Left ventricle myocardium superior (tissue), 1 donor: Measurements from ENCODE around the gene TRAPPC11. TPM values are rescaled to one million over a fixed set of nuclear protein-coding genes. Genes with fewer than 3 reads are reported as not detected.
"Not testable (repeated sequence)": the region's sequence is repeated elsewhere in the genome, so short reads cannot be mapped to it uniquely, and the experiment has no call there.

ENCODE experiments used
- ATAC-seq: fragments of 200-7000 bp; cut with Tn5 transposase; one replicate; pipeline ENCODE4 v1.9.1; 2020; ENCODE audit warnings: mild to moderate bottlenecking, moderate library complexity
- DNase-seq: peaks from one replicate; pipeline ENCODE4 v3.0.0-alpha.2; 2020
- intact Hi-C: fragments of 100-400 bp; cut with micrococcal nuclease; formaldehyde crosslinking; loops from one replicate; pipeline ENCODE4 v1.11.0; 2022
- long read RNA-seq: library from polyadenylated mRNA; unstranded; transcript quantifications from one replicate; pipeline ENCODE4 v2.0.0, GENCODE V29; 2021
- total RNA-seq: library from RNA; stranded (reverse); fragmentation: NEBNext Ultra II Directional; extraction: Animal tissue kit (Norgen Biotek cat#: 25700); gene quantifications from one replicate; pipeline ENCODE4 v1.2.1, GENCODE V29; 2021
- donor health status: DM: no; HTN: yes; CAD: no; lungs with severe emphysema.

Gene TRAPPC11
- total RNA-seq, result 17.0 TPM
- long read RNA-seq, full-length matches to known transcripts, result 6 of 17 reads
- long read RNA-seq, partial matches to known transcripts, result 8 of 17 reads
- long read RNA-seq, other reads (novel, unspliced or antisense), result 3 of 17 reads

DNA sequence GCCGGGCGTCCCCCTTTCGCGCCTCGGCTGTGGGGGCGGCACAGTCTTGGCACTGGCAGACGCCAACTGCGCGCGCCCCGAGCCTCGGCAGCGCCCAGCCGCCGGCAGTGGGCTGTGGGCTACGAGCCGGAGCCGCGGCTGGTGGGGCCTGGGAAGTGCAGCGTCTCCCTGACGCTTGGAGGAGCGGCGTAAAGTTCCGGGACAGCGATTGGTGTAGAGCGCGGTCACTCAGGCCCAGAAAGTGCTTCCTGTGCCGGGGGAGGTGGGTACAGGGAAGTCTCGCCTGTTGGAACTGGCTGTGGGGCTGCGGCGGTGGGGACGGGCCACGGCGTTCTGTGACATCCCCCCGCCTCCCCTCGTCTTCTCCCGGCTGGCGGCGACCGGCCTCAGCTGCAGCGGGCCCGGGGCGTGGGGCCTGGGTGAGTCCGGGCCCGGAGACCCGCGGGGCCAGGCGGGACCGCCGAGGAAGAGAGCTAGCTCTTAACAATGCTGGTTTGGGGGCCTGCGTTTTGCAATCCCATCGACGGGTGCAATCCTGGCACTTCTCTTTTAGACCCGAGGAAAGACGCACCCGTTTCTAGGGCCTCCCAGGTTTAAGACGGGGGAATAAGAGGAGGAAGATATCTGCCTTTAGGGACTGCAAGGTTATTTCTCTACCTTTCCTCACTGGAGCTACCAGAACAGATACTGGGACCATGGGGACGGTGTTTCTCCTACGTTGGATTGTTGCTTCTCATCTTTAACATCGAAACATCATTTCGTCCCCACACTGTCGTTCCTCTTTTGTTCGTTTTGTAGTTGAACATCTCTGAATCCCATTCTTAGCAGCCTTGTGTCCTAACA is at the start of gene TRAPPC11, which contains the start of gene RWDD4:
TRAPPC11 (plus strand) TSS at position 265 of the 843 bp plus-strand sequence. CDS start 4,575 bp downstream, outside the sequence.
RWDD4 (minus strand) TSS at position 157 of the 843 bp plus-strand sequence. CDS start 233 bp downstream, outside the sequence.
- intact Hi-C loops, result no loop called here
- ATAC-seq, result peak; percentile 100
- DNase-seq, result peak; percentile 98

DNA sequence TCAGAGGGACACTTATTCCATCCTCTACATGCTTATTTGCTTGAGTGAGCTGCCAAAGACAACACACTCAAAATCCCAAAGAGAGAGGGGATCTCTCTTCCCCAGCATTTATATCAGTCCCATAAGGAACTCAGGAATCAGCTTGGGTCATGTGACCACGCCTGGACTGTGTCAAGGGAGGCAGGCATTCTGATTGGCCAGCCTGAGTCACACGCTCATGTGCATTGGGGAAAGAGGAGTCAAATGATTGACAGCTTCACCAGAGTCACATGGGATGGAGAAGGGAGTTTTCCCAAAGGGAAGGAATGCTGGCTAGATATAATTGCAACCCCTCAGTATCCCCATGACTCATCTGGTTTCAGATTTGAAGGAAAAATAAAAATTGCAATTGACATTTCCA is 49.1 kb upstream of the TRAPPC11 start:
- intact Hi-C loops, result no loop called here
- ATAC-seq (peak; percentile 23), DNase-seq (no peak)

DNA sequence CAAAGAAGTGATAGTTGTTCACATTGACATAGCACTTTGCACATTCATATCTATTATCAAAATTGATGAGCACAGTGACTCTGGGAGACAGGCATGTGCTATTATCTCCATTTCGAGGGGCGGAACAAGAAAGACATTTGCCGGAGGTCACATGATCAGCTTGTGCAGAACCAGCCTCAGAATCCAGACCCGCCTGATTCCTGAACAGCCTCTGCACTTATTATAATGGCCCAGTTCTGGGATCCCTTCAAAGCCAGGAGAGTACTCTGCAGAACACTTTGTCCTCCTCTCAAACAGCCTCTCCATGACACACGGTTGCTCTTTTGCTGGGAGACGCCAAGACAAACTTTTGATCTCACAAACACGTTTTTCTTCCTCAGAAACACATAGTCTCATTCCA is 48.5 kb upstream of the TRAPPC11 start:
- ATAC-seq (no peak), DNase-seq (no peak)
- intact Hi-C loops, result no loop called here

DNA sequence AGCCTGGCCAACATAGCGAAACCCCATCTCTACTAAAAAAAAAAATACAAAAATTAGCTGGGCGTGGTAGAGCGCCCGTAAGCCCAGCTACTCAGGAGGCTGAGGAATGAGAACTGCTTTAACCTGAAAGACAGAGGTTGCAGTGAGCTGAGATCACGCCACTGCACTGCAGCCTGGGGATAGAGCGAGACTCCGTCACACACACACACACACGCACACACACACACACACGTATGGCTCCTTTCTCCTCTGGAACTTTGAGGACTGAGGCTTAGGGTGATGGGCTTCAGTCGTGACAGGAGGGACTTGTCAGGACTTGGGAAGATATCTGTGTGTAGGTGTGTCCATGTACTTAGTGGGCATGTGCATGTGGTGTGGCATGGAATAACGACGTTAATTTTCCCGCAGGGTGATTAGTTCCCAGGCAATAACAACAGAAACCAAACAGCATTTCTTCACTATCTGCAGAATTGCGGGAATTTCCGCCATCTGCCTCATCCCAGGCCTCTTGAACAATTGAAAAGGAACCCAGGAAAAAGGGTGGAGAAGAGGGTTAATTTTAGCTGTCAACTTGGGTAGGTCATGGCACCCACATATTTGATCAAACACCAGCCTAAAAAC is 47.8 kb upstream of the TRAPPC11 start:
- intact Hi-C loops, result no loop called here
- no peak for ATAC-seq
- no peak for DNase-seq

DNA sequence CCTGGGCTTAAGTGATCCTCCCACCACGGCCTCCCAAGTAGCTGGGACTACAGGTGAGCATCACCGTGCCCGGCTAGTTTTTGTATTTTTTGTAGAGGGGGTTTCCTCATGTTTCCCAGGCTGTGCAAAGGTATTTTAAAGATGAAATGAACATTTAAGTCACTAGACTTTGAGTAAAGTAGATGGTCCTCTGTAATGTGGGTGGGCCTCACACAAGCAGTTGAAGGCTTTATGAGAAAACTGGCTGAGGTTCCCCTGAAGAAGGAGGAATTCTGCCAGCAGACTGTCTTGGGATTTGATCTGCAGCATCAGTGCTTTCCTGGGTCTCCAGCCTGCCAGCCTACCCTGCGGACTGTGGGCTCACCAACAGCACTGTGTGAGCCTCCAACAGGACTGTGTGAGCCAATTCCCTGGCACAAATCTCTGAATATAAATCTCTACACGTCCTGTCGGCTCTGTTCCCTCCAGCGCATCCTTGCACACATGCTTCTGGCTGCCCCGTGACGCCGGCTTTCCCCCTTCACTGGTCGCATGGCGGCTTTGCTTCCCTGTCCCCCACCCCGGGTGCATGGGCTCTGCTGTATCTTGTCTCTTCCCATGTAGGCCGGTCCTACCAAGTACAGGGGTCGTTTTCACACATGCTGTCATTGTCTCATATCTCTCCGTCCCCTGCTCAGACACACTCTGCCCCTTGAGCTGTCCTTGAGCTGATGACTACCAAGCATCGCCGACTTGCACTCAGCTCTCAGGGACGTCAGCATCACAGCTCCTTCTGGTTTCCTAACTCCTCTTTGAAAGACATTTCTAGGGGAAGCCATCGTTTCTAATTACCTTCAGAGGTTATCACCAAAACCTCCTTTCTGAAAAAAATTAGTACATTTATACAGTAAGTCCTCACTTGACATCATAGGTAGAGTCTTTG is 46.5 kb upstream of the TRAPPC11 start:
- ATAC-seq (no peak), DNase-seq (no peak)
- intact Hi-C loops, result no loop called here

DNA sequence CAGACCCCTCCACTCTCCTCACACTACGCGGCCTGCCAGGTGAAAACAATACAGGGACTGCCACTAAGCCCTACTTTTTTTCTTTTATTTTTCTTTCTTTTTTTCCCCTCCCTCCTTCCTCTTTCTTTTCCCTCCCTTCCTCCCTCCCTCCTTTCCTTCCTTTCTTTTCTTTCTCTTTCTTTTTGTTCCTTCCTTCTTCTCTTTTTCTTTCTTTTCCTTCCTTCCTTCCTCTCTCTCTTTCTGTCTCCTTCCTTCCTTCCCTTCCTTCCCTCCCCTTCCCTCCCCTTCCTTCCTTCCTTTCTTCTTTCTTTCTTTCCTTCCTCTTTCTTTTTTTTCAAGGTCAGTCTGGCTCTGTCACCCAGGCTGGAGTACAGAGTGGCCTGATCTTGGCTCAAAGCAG is 42.0 kb upstream of the TRAPPC11 start:
- ATAC-seq, result no peak
- DNase-seq, result no peak
- intact Hi-C loops, result no loop called here

DNA sequence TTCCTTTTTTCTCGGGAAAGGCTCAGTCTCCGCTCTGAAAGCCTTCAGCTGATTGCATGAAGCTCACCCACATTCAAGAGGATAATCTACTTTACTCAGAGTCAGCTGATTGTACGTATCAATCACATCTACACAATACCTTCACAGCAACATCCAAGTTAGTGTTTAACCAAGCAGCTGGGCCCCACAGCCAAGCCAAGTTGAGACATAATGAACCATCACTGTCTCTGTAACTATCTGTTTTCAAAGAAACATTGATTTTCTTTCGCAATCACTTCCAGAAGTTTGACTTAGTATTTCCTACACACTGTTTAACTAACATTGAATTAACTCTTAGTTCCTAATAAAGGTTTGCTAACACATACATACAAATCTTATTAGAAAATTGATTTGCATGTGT is 40.4 kb upstream of the TRAPPC11 start:
- no peak for DNase-seq
- intact Hi-C loops, result no loop called here
- no peak for ATAC-seq

DNA sequence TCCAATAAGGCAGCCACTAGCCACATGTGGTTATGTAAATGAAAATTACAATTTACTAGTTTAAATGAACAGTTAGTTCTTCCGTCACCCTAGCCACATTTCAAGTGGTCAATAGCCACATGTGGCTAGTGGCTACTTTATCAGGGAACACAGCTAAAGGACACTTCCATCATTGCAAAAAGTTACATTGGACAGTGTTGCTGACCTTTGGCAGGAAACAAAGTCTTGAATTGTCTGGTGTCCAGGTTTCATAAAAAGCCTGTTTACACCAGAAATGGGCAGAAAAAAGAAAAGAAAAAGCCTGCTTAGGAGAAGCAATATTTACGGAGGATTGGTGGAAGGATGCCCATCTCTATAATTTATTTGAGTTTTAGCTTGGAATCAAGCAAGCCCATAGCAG is 38.7 kb upstream of the TRAPPC11 start:
- no peak for ATAC-seq
- DNase-seq, result no peak
- intact Hi-C loops, result no loop called here

DNA sequence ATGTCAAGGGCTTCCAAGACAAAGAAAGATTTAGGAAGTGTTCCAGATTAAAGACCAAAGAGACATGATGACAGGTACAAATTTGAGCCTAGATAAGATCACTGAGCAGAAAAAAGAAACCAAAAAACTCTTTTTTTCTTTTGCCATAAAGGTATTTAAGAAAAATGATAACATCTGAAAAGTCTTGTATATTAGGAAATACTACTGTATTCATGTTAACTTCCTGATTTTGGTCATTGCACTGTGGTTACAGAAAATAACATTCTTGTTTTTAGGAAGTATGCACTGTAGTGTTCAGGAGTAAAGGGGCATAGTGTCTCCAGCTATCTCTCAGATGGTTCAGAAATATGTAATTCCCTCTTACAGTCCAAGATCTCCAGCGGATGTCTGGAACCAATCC is 37.2 kb upstream of the TRAPPC11 start:
- no peak for DNase-seq
- intact Hi-C loops, result no loop called here
- no peak for ATAC-seq

DNA sequence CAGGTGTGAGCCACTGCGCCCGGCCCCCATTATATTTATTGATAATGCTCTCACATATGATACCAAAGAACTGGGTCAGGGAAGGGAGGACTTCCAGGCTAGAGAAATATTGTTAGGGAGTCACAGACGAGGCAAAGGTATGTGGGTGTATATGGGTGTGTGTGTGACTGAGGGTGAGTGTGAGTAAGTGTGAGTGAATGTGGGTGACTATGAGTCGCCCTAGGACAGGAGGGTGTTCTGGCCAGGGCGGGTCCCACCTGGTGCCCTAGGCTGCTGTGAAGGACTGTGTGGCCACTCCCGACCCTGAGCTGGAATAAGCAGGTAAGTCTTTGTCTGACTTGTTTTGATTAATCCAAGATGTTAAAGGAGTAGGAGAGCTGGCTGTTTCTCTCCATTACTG is 34.5 kb upstream of the TRAPPC11 start:
- ATAC-seq, result no peak
- intact Hi-C loops, result no loop called here
- DNase-seq, result no peak

DNA sequence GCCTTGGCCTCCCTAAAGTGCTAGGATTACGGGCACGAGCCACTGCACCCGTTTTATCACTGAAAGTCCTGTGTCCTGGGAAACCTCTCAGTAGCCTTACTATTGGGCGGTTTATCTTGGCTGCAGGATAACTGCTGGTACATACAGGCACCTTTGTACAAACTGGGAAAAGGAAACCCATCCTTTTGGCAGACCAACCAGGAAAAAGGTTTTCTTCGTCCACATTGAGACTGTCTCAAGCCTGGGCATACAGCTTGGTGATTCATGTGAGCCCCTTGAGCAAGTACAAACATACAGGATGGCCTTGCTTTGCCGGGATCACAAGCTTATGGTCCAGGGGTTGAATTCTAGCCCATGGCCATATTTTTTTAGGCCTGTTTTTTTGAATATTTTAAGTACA is 32.9 kb upstream of the TRAPPC11 start:
- ATAC-seq (no peak), DNase-seq (no peak)
- intact Hi-C loops, result no loop called here

DNA sequence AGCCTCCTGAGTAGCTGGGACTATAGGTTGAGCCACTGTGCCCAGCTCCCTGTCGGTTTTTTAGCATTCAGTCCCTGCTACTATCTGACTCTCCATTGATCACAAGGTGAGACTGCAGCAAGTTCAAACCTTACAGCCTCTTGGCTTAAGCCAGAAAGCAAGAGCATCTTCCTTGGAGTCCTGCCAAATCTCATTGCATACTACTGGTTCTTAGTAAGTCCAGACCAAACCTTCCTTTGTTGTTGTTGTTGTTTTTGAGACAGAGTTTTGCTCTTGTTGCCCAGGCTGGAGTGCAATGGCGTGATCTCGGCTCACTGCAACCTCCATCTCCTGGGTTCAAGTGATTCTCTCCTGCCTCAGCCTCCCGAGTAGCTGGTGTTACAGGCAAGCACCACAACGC is 31.8 kb upstream of the TRAPPC11 start:
- intact Hi-C loops, DNase-seq, ATAC-seq: not testable (repeated sequence)

DNA sequence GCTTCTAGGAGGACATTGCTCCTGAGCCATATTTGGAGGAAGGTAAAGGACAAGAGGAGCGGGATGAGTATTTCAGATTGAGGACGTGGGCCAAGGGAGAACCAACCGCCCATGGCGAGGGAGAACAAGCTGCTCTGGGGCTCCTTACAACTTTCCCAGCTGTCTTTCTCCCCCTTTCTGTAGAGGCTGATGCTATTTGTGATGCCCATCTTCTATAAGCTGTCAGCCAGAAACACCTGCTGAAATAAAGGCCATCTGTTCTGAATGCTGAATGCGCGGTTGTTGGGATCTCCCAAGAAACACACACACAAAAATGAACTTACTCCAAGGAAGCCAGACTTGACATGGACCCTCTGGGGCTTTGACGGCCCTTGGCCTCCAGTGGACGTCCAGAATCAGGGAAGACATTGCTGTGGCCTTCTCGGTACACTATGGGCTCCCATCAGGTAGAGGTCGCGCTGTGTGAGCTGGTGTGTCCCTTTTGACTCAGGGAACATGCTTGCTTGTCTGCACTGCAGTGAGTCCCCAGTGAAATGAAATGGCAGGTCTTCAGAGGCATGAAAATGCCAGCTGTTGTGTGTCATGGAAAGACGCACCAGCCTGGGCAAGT is 31.0 kb upstream of the TRAPPC11 start:
- intact Hi-C loops, result no loop called here
- ATAC-seq (no peak), DNase-seq (no peak)

DNA sequence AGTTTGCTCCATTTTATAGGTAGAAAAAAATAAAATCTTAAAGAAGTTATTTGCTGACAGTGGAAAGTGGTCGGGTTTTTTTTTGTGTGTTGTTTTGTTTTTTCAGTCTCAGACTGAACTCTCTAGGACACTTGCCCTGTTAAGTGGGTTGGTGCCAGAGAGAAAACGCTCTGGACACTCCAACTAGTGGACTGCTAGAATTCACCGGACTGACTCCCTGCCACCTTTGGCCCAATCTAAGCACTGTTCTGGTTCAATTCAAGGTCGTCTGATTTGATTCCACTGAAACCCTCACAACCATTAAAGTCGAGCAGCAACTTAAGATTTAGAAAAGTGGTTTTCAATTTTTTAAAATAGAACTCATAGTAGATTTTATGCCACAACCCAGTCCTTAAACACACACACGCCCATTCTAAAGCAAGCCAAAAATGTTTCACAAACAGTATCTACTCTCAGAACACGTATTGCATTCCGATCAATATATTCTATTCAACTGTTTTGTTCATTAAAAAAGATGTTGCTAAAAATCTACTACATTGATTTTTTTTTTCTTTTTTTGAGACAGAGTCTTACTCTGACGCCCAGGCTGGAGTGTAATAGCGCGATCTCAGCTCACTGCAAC is 27.4 kb upstream of the TRAPPC11 start:
- intact Hi-C loops, result no loop called here
- no peak for ATAC-seq
- no peak for DNase-seq

DNA sequence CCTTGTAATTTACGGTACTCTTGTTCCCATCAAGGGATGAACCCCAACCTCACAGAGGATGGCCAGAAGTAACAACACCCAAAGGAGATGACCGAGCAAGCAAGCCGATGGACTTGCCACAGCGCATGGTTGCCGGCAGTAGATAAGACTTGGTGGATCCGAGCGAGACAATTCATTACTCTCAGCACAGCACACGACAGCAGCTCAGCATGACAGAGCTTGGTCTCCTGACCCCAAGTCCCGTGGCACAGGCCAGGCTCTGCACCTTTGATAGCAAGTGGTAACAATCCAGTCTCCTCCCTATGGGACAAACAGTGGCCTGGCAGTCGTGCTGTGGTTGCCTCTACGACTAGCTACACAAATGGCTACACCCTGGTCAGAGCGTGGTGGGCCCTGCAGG is 26.4 kb upstream of the TRAPPC11 start:
- intact Hi-C loops, result no loop called here
- no peak for ATAC-seq
- no peak for DNase-seq

DNA sequence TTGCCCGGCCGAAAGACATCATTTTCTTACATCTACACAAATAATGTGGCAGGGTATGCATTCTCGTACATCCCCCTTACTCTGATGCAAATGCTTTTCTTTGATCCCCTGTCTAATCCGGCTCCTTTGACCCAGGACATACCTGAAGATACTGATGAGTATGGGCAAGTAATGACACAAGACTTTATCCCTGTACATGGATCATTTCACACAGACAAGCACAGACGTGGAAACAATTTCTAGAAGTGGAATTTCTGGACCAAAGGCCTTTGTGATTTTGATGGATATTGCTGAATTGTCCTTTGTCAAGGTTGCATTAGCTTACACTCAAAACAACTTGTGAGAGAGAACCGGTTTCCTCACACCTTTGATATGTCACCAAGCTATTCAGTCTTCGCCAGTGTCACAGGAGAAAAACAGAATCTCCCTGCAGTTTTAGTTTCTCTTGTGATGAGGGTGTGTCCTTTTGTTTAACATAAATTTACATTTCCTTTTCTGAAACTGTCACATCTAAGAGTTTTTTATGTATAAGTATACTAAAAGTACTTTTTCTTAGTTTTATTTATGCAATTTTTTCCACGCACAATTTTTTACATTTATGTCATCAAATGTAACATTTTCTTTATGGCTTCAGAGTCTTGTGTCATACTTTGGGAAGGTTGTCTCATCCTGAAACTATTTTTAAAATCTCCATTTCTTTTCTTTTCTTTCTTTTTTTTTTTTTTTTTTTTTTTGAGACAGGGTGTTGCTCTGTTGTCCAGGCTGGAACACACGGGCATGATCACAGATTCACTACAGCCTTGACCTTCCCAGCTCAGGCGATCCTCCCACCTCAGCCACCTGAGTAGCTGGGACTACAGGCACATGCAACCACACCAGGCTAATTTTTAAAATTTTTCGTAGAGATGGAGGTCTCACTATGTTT is 25.4 kb upstream of the TRAPPC11 start:
- intact Hi-C loops, result no loop called here
- ATAC-seq (no peak), DNase-seq (no peak)

DNA sequence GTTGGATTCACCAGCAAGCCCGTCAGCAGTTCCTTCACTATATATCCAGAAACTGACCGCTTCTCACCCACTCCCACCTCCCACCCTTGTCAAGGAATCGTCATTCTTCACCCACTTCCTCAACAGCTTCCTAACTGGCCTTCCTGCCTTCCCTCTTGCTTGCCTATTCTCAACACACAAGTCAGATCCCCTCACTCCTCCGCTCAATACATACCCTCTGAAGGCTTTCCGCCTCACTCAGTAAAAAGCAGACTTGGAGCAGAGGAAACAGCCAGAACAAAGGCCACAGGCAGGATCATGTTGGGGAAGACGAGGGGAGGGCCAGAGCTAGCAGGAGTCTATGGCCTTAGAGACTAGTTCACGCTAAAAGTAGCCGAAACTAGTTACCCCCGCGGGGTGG is 23.8 kb upstream of the TRAPPC11 start:
- intact Hi-C loops, result no loop called here
- ATAC-seq, result peak; percentile 60
- DNase-seq, result no peak

DNA sequence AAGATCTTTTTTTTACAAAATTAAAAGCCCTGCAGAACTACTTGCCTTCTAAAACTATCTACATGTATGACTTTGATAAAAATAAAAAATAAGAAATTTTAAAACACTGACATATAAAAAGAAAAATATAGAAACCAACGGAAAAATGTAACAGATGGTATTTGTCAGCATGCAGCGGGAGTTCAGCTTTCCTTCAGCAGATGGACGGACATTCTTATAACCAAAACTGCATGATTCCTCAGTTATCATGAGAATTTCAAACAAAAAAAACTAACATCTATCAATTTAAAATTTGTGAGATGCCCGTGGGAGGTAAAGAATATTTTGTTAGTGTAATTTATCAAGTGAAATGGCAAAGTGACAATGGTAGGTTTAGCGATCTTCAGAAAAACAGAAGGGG is 23.4 kb upstream of the TRAPPC11 start:
- intact Hi-C loops, result no loop called here
- no peak for DNase-seq
- ATAC-seq, result no peak
